PC-3 (cell line): ENCODE data around the gene SLC38A9. TPM values are rescaled to one million over a fixed set of nuclear protein-coding genes. Genes with fewer than 3 reads are reported as not detected.
A peak's percentile ranks its signal among the peaks of the same experiment; 100 is the strongest.
"Not testable (repeated sequence)": the region's sequence is repeated elsewhere in the genome, so short reads cannot be mapped to it uniquely, and the experiment has no call there.

Experiments used
- ATAC-seq: fragments of 200-7000 bp; cut with Tn5 transposase; 2 replicates; pipeline ENCODE4 v1.9.1; 2020; ENCODE audit warnings: mild to moderate bottlenecking, moderate library complexity
- Bru-seq: library from RNA; stranded (reverse); fragments of 400-500 nt; gene quantifications from one replicate; lab custom pipeline; 2021; lab: Mats Ljungman, UMichigan
- BruChase-seq, 2 experiments: library from RNA; stranded (reverse); fragments of 400-500 nt; gene quantifications; one replicate each; lab custom pipeline; 2021; lab: Mats Ljungman, UMichigan
- BruUV-seq: library from RNA; stranded (reverse); fragments of 400-500 nt; replicated peaks from 2 replicates; lab custom pipeline; 2021; lab: Mats Ljungman, UMichigan
- CTCF ChIA-PET: fragments of 300-600 bp; sonication (Branson Sonifier 250); formaldehyde crosslinking; loops from one replicate; lab custom pipeline; 2022; ENCODE audit warnings: antibody characterized with exemption; lab: Charles Lee
- POLR2A ChIA-PET: fragments of 300-600 bp; sonication (Branson Sonifier 250); formaldehyde crosslinking; loops from one replicate; lab custom pipeline; 2022; ENCODE audit warnings: antibody characterized with exemption; ENCODE audit not compliant: unreplicated experiment; lab: Charles Lee
- DNase-seq: peaks from one replicate; pipeline ENCODE4 v3.0.0-alpha.2; 2015
- H2AFZ ChIP-seq: fragments of 300-600 bp; sonication (generic); 2 replicates; pipeline ENCODE4 v1.6.0; 2016; ENCODE audit warnings: antibody characterized with exemption, low read length
- H3F3A ChIP-seq: fragments of 300-600 bp; sonication (generic); one replicate; pipeline ENCODE4 v1.6.0; 2017; ENCODE audit warnings: antibody characterized with exemption, low read length, control low read depth, mild to moderate bottlenecking; ENCODE audit not compliant: unreplicated experiment
- H3K27ac ChIP-seq: fragments of 300-600 bp; sonication (generic); 2 replicates; pipeline ENCODE4 v1.5.1; 2016; ENCODE audit warnings: mild to moderate bottlenecking, low read length
- H3K27me3 ChIP-seq: fragments of 300-600 bp; sonication (generic); 2 replicates; pipeline ENCODE4 v1.6.1; 2016; ENCODE audit warnings: low read length, mixed read lengths
- H3K36me3 ChIP-seq: fragments of 300-600 bp; sonication (generic); 2 replicates; pipeline ENCODE4 v1.6.1; 2016; ENCODE audit warnings: low read depth, mixed run types, low read length, mixed read lengths
- H3K4me1 ChIP-seq: fragments of 300-600 bp; sonication (generic); 2 replicates; pipeline ENCODE4 v1.5.1; 2016; ENCODE audit warnings: low read length; ENCODE audit not compliant: insufficient read depth
- H3K4me2 ChIP-seq: fragments of 300-600 bp; sonication (generic); 2 replicates; pipeline ENCODE4 v1.6.0; 2016; ENCODE audit warnings: low read length
- H3K4me3 ChIP-seq: fragments of 300-600 bp; sonication (generic); 2 replicates; pipeline ENCODE4 v1.5.1; 2016; ENCODE audit warnings: mild to moderate bottlenecking, low read length, mixed read lengths
- H3K79me2 ChIP-seq: fragments of 300-600 bp; sonication (generic); 2 replicates; pipeline ENCODE4 v1.6.1; 2017; ENCODE audit warnings: low read length, mixed read lengths
- H3K9ac ChIP-seq: fragments of 300-600 bp; sonication (generic); 2 replicates; pipeline ENCODE4 v1.6.0; 2016; ENCODE audit warnings: mild to moderate bottlenecking, low read length
- H3K9me2 ChIP-seq: fragments of 300-600 bp; sonication (generic); replicated peaks from 2 replicates; pipeline ENCODE4 v1.6.1; 2016; ENCODE audit warnings: mixed run types, low read length, mixed read lengths
- H3K9me3 ChIP-seq: fragments of 300-600 bp; sonication (generic); 2 replicates; pipeline ENCODE4 v1.6.1; 2016; ENCODE audit warnings: low read length, mixed read lengths
- H4K20me1 ChIP-seq: fragments of 300-600 bp; sonication (generic); 2 replicates; pipeline ENCODE4 v1.6.1; 2016; ENCODE audit warnings: low read length, mixed read lengths
- CTCF ChIP-seq: fragments of 300-600 bp; sonication (generic); conservative IDR thresholded peaks from 2 replicates; pipeline ENCODE4 v1.5.1; 2017; ENCODE audit warnings: antibody characterized with exemption, low read depth, mild to moderate bottlenecking, low read length
- EZH2 ChIP-seq: fragments of 300-600 bp; sonication (generic); IDR thresholded peaks from one replicate; pipeline ENCODE4 v1.6.1; 2017; ENCODE audit warnings: antibody characterized with exemption, mild to moderate bottlenecking, low read length; ENCODE audit not compliant: unreplicated experiment
- EZH2phosphoT487 ChIP-seq: fragments of 300-600 bp; sonication (generic); IDR thresholded peaks from 2 replicates; pipeline ENCODE4 v1.6.1; 2018; ENCODE audit warnings: mild to moderate bottlenecking, antibody characterized with exemption, low read length, borderline replicate concordance
- intact Hi-C: fragments of 100-400 bp; cut with micrococcal nuclease; formaldehyde crosslinking; loops from 2 replicates; pipeline ENCODE4 v1.9.0; 2023
- long read RNA-seq: library from polyadenylated mRNA; unstranded; transcript quantifications from one replicate; pipeline ENCODE4 v2.0.0, GENCODE V29; 2021; ENCODE audit not compliant: unreplicated experiment
- total RNA-seq: library from RNA; depleted of rRNA; stranded (reverse); fragments of >200 nt; gene quantifications from 2 replicates; pipeline ENCODE4 v1.2.3, GENCODE V29; 2014; rRNA removed

SLC38A9 gene, protein sequence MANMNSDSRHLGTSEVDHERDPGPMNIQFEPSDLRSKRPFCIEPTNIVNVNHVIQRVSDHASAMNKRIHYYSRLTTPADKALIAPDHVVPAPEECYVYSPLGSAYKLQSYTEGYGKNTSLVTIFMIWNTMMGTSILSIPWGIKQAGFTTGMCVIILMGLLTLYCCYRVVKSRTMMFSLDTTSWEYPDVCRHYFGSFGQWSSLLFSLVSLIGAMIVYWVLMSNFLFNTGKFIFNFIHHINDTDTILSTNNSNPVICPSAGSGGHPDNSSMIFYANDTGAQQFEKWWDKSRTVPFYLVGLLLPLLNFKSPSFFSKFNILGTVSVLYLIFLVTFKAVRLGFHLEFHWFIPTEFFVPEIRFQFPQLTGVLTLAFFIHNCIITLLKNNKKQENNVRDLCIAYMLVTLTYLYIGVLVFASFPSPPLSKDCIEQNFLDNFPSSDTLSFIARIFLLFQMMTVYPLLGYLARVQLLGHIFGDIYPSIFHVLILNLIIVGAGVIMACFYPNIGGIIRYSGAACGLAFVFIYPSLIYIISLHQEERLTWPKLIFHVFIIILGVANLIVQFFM
- 6.5 and 12.9 TPM in 2 replicates for total RNA-seq
- percentile 62 among the genes with signal in this experiment for Bru-seq, nascent RNA
- BruChase-seq, experiment 1, labeled RNA remaining after a 6-hour chase, result percentile 54 among the genes with signal in this experiment
- BruChase-seq, experiment 2, labeled RNA remaining after a 2-hour chase, result percentile 63 among the genes with signal in this experiment
- long read RNA-seq, partial matches to known transcripts, result 3 of 19 reads
- long read RNA-seq, other reads (novel, unspliced or antisense), result 13 of 19 reads

GRCh38 chr5:55712023-55712859 is at the start of gene SLC38A9:
Gene SLC38A9 (minus strand): TSS chr5:55712324. CDS start chr5:55697958, 14,366 bp downstream.
- TSS peak; percentile 93 for BruUV-seq
- H3K4me2 ChIP-seq, result peak within 1 kb of the TSS; percentile 91
- CTCF ChIA-PET, result no interaction called here
- H3K9ac ChIP-seq, result peak within 1 kb of the TSS; percentile 77
- H3K4me3 ChIP-seq, result peak within 1 kb of the TSS; percentile 86
- peaks cover 9% of the 10 kb centered on the region; the same call in 1 of the 2 replicates for H3K79me2 ChIP-seq
- H3F3A ChIP-seq, result no peaks in the 10 kb centered on the region
- no peaks in the 10 kb centered on the region for H3K9me2 ChIP-seq
- H3K27me3 ChIP-seq, result no peaks in the 10 kb centered on the region
- DNase-seq (peak; percentile 85), ATAC-seq (peak; percentile 98)
- H3K27ac ChIP-seq, result no peak within 1 kb of the TSS
- H3K36me3 ChIP-seq, result no peaks in the 10 kb centered on the region
- peak within 1 kb of the TSS; percentile 87 for H2AFZ ChIP-seq
- intact Hi-C loops, result loop anchor here (5.0 kb wide), 1 partner anchor 210 kb away; no protein-coding TSS in a partner anchor
- POLR2A ChIA-PET, result no interaction called here
- TF ChIP-seq EZH2phosphoT487 (no peak), CTCF (no peak), EZH2 (no peak)
- no peaks in the 10 kb centered on the region for H3K9me3 ChIP-seq
- H4K20me1 ChIP-seq, result no peaks in the 10 kb centered on the region
- peaks cover 23% of the 10 kb centered on the region for H3K4me1 ChIP-seq

DNA sequence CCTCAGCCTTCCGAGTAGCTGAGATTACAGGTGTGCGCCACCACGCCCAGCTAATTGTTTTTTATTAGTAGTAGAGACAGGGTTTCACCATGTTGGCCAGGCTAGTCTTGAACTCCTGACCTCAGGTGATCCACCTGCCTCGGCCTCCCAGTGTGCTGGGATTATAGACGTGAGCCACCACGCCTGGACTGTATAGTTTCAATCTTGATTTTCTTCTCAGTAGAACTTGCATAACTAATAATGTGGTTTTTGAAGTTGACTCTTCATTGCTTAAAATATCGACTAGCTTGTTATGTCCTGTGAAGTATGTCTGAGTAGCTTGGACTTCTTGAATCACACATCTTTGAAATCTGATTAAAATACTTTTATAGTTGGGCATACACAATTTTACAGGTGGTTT is 49.6 kb upstream of the SLC38A9 start:
- CTCF ChIA-PET, ATAC-seq, BruUV-seq: not testable (repeated sequence)

DNA sequence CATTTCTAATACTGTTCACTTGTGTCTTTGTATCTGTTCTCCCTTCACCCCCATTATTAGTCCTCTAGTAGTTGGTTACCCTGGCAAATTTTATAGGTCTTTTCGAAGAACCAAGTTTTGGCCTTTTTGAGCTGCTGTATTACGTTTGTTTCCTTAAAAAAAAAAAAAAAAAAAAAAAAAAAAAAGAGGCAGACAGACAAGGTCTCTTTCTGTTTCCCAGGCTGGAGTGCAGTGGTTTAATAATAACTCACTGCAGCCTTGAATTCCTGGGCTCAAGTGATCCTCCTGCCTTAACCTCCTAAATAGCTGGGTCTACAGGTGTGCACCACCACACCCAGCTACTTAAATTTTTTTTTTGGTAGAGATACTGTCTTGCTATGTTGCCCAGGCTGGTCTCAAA is 46.6 kb upstream of the SLC38A9 start:
- TF ChIP-seq EZH2phosphoT487 (no peak), CTCF (no peak), EZH2 (no peak)
- Histone ChIP-seq H3K4me2 (peak overlapping the region; percentile 72), H3K36me3 (no peaks in the 10 kb centered on the region), H3F3A (peaks cover 12% of the 10 kb centered on the region), H3K9me2 (no peaks in the 10 kb centered on the region), H3K9me3 (no peaks in the 10 kb centered on the region), H3K27ac (peak overlapping the region; percentile 90), H3K4me3 (peak overlapping the region; percentile 28; the same call in 1 of the 2 replicates), H4K20me1 (no peaks in the 10 kb centered on the region), H3K4me1 (peaks cover 36% of the 10 kb centered on the region), H3K27me3 (no peaks in the 10 kb centered on the region), H3K9ac (peak overlapping the region; percentile 30), H2AFZ (peak overlapping the region; percentile 29; the same call in 1 of the 2 replicates), H3K79me2 (no peaks in the 10 kb centered on the region)
- ATAC-seq, result no peak
- DNase-seq, result no peak
- intact Hi-C loops, result loop anchor here (2.0 to 10.0 kb wide), 3 partner anchors 50 to 164 kb away; partner anchors contain the start of gene IL31RA
- ChIA-PET CTCF (no interaction called here), POLR2A (no interaction called here)
- BruUV-seq, result no TSS peak

More for the DNA sequence above, 49.6 kb upstream of the SLC38A9 start:
- H3K79me2 ChIP-seq, H3K4me3 ChIP-seq, H3K9ac ChIP-seq, H3K36me3 ChIP-seq, H4K20me1 ChIP-seq, intact Hi-C loops, H3K27ac ChIP-seq, H3K9me3 ChIP-seq, H3K9me2 ChIP-seq, H3K27me3 ChIP-seq, POLR2A ChIA-PET, H3K4me2 ChIP-seq, DNase-seq, H2AFZ ChIP-seq: not testable (repeated sequence)
- Histone ChIP-seq H3F3A (peaks cover 12% of the 10 kb centered on the region), H3K4me1 (peaks cover 27% of the 10 kb centered on the region)
